Measurements from ENCODE around the gene SYT13. TPM values are rescaled to one million over a fixed set of nuclear protein-coding genes. Genes with fewer than 3 reads are reported as not detected.

Gene SYT13
- total and polyA plus RNA-seq, 2 experiments from 2014 or later, result 1.7 to 11.5 TPM

DNA sequence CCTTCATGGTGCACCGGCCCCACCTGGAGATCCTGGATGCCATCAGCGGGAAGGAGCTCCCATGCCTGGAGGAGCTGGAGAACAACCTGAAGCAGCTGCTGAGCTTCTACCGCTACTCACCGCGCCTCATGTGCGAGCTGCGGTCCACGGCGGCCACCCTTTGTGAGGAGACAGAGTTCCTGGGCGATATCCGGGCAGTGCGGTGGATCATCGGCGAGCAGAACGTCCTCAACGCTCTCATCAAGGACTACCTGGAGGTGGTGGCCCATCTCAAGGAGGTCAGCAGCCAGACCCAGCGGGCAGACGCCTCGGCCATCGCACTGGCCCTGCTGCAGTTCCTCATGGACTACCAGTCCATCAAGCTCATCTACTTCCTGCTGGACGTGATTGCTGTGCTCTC lies 59.2 kb downstream of the SYT13 start:
- H3K36me3 ChIP-seq (replicated peaks; ENCODE audit: insufficient read depth, low read depth), result no peaks in the 10 kb centered on the region
- no peaks in the 10 kb centered on the region for H3K27me3 ChIP-seq
- H3K27ac ChIP-seq, result no peak overlapping the region
- no peak overlapping the region for H3K4me3 ChIP-seq
- no peaks in the 10 kb centered on the region for H4K20me1 ChIP-seq (ENCODE audit: insufficient read depth, poor library complexity, severe bottlenecking)
- H3K9me2 ChIP-seq (replicated peaks; ENCODE audit: insufficient read depth), result no peaks in the 10 kb centered on the region
- H2AFZ ChIP-seq, result no peak overlapping the region
- WGBS (ENCODE audit: low lambda C conversion rate, missing lambda C conversion rate), result 97% methylated on average over 21 of the region's 21 CpGs
- H3K4me1 ChIP-seq (ENCODE audit: insufficient read depth), result no peaks in the 10 kb centered on the region
- H3K79me2 ChIP-seq, result no peaks in the 10 kb centered on the region
- TF ChIP-seq, protein P1, sequence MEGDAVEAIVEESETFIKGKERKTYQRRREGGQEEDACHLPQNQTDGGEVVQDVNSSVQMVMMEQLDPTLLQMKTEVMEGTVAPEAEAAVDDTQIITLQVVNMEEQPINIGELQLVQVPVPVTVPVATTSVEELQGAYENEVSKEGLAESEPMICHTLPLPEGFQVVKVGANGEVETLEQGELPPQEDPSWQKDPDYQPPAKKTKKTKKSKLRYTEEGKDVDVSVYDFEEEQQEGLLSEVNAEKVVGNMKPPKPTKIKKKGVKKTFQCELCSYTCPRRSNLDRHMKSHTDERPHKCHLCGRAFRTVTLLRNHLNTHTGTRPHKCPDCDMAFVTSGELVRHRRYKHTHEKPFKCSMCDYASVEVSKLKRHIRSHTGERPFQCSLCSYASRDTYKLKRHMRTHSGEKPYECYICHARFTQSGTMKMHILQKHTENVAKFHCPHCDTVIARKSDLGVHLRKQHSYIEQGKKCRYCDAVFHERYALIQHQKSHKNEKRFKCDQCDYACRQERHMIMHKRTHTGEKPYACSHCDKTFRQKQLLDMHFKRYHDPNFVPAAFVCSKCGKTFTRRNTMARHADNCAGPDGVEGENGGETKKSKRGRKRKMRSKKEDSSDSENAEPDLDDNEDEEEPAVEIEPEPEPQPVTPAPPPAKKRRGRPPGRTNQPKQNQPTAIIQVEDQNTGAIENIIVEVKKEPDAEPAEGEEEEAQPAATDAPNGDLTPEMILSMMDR (IDR thresholded peaks at IDR 0.05; ENCODE audit: poor library complexity), result no peak
- no peak for TF ChIP-seq EZH2phosphoT487 (IDR thresholded peaks at IDR 0.05; ENCODE audit: low read depth, severe bottlenecking, unreplicated experiment)
- no peak for TF ChIP-seq EZH2 (IDR thresholded peaks at IDR 0.05; ENCODE audit: borderline replicate concordance)
- no peaks in the 10 kb centered on the region for H3K9me3 ChIP-seq (ENCODE audit: low read depth)
- H3K4me2 ChIP-seq, result no peak overlapping the region
- no peak for DNase-seq (ENCODE audit: low spot score)

DNA sequence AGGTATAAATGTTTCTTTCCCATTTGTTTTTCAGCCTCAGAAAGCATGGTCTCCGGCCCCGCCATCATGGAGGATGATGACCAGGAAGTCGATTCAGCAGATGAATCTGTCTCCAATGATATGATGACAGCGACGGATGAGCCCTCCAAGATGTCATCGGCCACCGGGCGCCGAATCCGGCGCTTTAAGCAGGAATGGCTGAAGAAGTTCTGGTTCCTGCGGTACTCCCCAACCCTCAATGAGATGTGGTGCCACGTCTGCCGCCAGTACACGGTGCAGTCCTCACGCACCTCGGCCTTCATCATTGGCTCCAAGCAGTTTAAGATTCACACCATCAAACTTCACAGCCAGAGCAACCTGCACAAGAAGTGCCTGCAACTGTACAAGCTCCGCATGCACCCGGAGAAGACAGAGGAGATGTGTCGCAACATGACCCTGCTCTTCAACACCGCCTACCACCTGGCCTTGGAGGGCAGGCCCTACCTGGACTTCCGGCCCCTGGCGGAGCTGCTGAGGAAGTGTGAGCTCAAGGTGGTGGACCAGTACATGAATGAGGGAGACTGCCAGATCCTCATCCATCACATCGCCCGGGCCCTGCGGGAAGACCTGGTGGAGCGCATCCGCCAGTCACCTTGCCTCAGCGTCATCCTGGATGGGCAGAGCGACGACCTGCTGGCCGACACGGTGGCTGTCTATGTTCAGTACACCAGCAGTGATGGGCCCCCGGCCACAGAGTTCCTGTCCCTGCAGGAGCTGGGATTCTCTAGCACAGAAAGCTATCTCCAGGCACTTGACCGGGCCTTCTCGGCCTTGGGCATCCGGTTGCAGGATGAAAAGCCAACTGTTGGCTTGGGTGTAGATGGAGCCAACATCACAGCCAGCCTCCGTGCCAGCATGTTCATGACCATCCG lies 59.9 kb downstream of the SYT13 start:
- no peak for DNase-seq (ENCODE audit: low spot score)
- Histone ChIP-seq H4K20me1 (ENCODE audit: insufficient read depth, poor library complexity, severe bottlenecking) (no peaks in the 10 kb centered on the region), H3K9me3 (ENCODE audit: low read depth) (no peaks in the 10 kb centered on the region), H2AFZ (no peak overlapping the region), H3K79me2 (no peaks in the 10 kb centered on the region), H3K4me2 (no peak overlapping the region), H3K4me3 (no peak overlapping the region), H3K27me3 (no peaks in the 10 kb centered on the region), H3K9me2 (replicated peaks; ENCODE audit: insufficient read depth) (no peaks in the 10 kb centered on the region), H3K4me1 (ENCODE audit: insufficient read depth) (no peaks in the 10 kb centered on the region), H3K27ac (no peak overlapping the region), H3K36me3 (replicated peaks; ENCODE audit: insufficient read depth, low read depth) (no peaks in the 10 kb centered on the region)
- WGBS (ENCODE audit: low lambda C conversion rate, missing lambda C conversion rate), result 98% methylated on average over 38 of the region's 39 CpGs
- TF ChIP-seq, protein P1 (IDR thresholded peaks at IDR 0.05; ENCODE audit: poor library complexity), result no peak

DNA sequence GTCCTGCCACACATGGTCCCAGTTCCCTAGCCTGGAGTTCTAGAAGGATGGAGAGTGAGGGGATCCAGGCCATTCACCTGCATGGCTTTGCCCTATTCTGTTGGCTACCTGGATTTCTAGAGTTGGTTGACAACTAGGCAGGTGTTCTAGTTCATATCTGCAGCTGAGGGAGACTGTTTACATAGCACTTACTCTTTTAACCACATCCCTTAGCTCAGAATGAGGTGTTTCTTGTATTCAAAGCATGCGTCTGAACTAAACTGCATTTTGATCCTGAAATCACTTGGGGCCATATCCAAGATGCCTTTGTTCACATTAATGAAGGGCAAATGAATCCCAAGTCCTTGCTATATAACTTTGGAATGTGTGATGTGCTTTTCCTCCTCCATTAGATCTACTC lies 60.9 kb downstream of the SYT13 start:
- no peak for DNase-seq (ENCODE audit: low spot score)
- Histone ChIP-seq H3K27me3 (no peaks in the 10 kb centered on the region), H4K20me1 (ENCODE audit: insufficient read depth, poor library complexity, severe bottlenecking) (no peaks in the 10 kb centered on the region), H3K4me3 (no peak overlapping the region), H3K79me2 (no peaks in the 10 kb centered on the region), H2AFZ (no peak overlapping the region), H3K36me3 (replicated peaks; ENCODE audit: insufficient read depth, low read depth) (no peaks in the 10 kb centered on the region), H3K4me1 (ENCODE audit: insufficient read depth) (no peaks in the 10 kb centered on the region), H3K9me3 (ENCODE audit: low read depth) (no peaks in the 10 kb centered on the region), H3K9me2 (replicated peaks; ENCODE audit: insufficient read depth) (no peaks in the 10 kb centered on the region), H3K27ac (no peak overlapping the region), H3K4me2 (no peak overlapping the region)
- no peak for TF ChIP-seq EZH2 (IDR thresholded peaks at IDR 0.05; ENCODE audit: borderline replicate concordance)
- TF ChIP-seq, protein P1 (IDR thresholded peaks at IDR 0.05; ENCODE audit: poor library complexity), result no peak
- TF ChIP-seq EZH2phosphoT487 (IDR thresholded peaks at IDR 0.05; ENCODE audit: low read depth, severe bottlenecking, unreplicated experiment), result no peak
- WGBS (ENCODE audit: low lambda C conversion rate, missing lambda C conversion rate), result 84% methylated on average over 1 of the region's 1 CpG
